IPS DF 6.9 (cell line): ENCODE measurements around the gene RNF208.

Experiments
- DNase-seq: peaks from one replicate; pipeline ENCODE4 v3.0.0-alpha.2; 2013; ENCODE audit warnings: low read depth, low spot score
- H3K27ac ChIP-seq: one replicate; pipeline ENCODE4 v1.5.1; 2013; ENCODE audit warnings: low read length, control low read depth
- H3K27me3 ChIP-seq: 2 replicates; pipeline ENCODE4 v1.6.1; 2013; ENCODE audit warnings: mild to moderate bottlenecking, low read length; ENCODE audit not compliant: control insufficient read depth, insufficient read depth
- H3K36me3 ChIP-seq: 2 replicates; pipeline ENCODE4 v1.6.1; 2013; ENCODE audit warnings: low read length; ENCODE audit not compliant: control insufficient read depth, insufficient read depth
- H3K4me1 ChIP-seq: 2 replicates; pipeline ENCODE4 v1.6.1; 2013; ENCODE audit warnings: low read length; ENCODE audit not compliant: control insufficient read depth, insufficient read depth
- H3K4me3 ChIP-seq: 2 replicates; pipeline ENCODE4 v1.5.1; 2013; ENCODE audit warnings: mild to moderate bottlenecking, low read length
- H3K9me3 ChIP-seq: 2 replicates; pipeline ENCODE4 v1.6.1; 2013; ENCODE audit warnings: low read length, inconsistent platforms; ENCODE audit not compliant: control insufficient read depth, insufficient read depth
- WGBS: extraction: QIAGEN DNeasy Blood & Tissue Kit; methylation state at CpG from one replicate; pipeline ENCODE4 v1.1.7; 2013; ENCODE audit warnings: mixed read lengths, missing lambda C conversion rate; ENCODE audit not compliant: insufficient read length, insufficient coverage; 5-methylcytosine and 5-hydroxymethylcytosine counted together

The RNF208 gene

GRCh38 chr9:137195525-137196220 lies 26.4 kb downstream of the RNF208 start:
- H3K27me3 ChIP-seq = no peaks in the 10 kb centered on the region
- H3K36me3 ChIP-seq = peaks cover 5% of the 10 kb centered on the region; the same call in 1 of the 2 replicates
- H3K27ac ChIP-seq = no peak overlapping the region
- no CpG with 5 or more reads among the region's 21 CpGs for WGBS
- no peak overlapping the region for H3K4me3 ChIP-seq
- DNase-seq = no peak
- no peaks in the 10 kb centered on the region for H3K9me3 ChIP-seq
- peaks cover 8% of the 10 kb centered on the region for H3K4me1 ChIP-seq

DNA sequence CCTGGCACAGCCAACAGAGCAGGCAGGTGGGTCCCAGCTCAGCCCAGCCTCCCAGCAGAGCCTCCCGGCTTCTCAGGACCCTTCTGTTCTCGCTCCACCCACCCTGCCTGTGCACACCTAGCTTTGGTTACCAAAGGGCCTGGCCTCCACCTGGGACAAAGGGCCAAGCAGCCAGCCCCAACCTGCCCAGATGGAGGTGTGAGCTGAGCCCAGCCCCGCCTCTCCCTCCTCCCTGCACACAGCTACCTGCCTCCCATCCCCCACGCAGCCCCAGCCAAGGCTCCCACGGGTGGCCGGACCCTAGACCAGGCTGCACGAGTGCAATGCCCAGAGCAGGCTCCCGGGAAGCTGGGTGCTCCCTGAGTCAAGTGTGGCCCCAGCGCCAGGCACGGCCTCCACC lies 27.1 kb downstream of the RNF208 start:
- Histone ChIP-seq H3K27me3 (no peaks in the 10 kb centered on the region), H3K4me3 (no peak overlapping the region), H3K36me3 (peaks cover 5% of the 10 kb centered on the region; the same call in 1 of the 2 replicates), H3K9me3 (no peaks in the 10 kb centered on the region), H3K4me1 (peaks cover 8% of the 10 kb centered on the region), H3K27ac (no peak overlapping the region)
- no peak for DNase-seq
- WGBS = no CpG with 5 or more reads among the region's 10 CpGs

DNA sequence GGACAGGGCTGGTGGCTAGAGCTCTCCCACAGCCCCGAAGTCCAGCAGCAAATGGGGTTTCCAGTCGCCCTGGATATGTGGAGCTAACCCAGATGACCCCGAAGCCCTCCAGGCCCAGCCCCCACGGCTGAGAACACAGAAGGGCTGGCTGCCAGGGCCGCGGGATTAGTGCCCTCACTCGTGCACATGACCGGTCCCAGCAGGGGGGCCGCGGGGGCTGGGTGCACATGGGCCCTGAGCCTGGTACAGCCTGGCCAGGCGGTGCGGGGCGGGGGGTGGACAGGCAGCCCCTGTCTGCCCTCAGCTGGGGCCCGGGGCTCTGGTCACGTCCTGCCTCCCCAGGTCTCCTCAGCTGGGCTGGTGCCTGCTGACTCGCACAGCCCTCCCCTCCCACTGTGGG lies 27.7 kb downstream of the RNF208 start:
- Histone ChIP-seq H3K27ac (no peak overlapping the region), H3K4me1 (peaks cover 13% of the 10 kb centered on the region), H3K9me3 (no peaks in the 10 kb centered on the region), H3K27me3 (no peaks in the 10 kb centered on the region), H3K36me3 (peaks cover 5% of the 10 kb centered on the region; the same call in 1 of the 2 replicates), H3K4me3 (no peak overlapping the region)
- no peak for DNase-seq
- no CpG with 5 or more reads among the region's 16 CpGs for whole genome bisulfite sequencing

GRCh38 chr9:137193771-137194170 lies 28.3 kb downstream of the RNF208 start:
- Histone ChIP-seq H3K36me3 (peaks cover 5% of the 10 kb centered on the region; the same call in 1 of the 2 replicates), H3K27ac (no peak overlapping the region), H3K9me3 (no peaks in the 10 kb centered on the region), H3K27me3 (no peaks in the 10 kb centered on the region), H3K4me1 (peaks cover 10% of the 10 kb centered on the region), H3K4me3 (no peak overlapping the region)
- DNase-seq = no peak
- WGBS = no CpG with 5 or more reads among the region's 14 CpGs

DNA sequence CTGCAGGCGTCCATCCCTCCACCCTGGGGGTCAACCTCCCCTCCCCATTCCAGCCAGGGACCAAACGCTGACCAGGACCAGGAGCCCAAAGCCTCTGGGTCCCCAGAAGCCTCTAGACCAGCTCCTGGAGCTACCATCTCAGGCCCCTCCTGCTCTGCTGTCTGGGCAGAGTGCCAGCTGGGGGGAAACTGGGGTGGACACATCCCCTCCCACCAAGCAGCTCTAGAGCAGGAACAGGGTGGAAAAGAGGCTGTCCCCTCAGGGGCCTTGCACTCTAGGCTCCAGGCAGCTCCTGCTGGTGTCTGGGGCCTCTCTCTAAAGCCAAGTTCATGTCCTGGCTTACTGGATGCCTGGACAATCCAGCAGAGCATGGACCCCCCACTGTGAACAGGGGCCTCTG lies 29.2 kb downstream of the RNF208 start:
- Histone ChIP-seq H3K27me3 (no peaks in the 10 kb centered on the region), H3K4me3 (no peak overlapping the region), H3K4me1 (peaks cover 7% of the 10 kb centered on the region), H3K36me3 (peaks cover 5% of the 10 kb centered on the region; the same call in 1 of the 2 replicates), H3K9me3 (no peaks in the 10 kb centered on the region), H3K27ac (no peak overlapping the region)
- no peak for DNase-seq
- no CpG with 5 or more reads among the region's 2 CpGs for WGBS

GRCh38 chr9:137192448-137192780 lies 29.6 kb downstream of the RNF208 start:
- Histone ChIP-seq H3K27me3 (no peaks in the 10 kb centered on the region), H3K4me3 (no peak overlapping the region), H3K27ac (no peak overlapping the region), H3K9me3 (no peaks in the 10 kb centered on the region), H3K36me3 (peaks cover 5% of the 10 kb centered on the region; the same call in 1 of the 2 replicates), H3K4me1 (peaks cover 7% of the 10 kb centered on the region)
- no CpG with 5 or more reads among the region's 10 CpGs for WGBS
- DNase-seq = no peak

DNA sequence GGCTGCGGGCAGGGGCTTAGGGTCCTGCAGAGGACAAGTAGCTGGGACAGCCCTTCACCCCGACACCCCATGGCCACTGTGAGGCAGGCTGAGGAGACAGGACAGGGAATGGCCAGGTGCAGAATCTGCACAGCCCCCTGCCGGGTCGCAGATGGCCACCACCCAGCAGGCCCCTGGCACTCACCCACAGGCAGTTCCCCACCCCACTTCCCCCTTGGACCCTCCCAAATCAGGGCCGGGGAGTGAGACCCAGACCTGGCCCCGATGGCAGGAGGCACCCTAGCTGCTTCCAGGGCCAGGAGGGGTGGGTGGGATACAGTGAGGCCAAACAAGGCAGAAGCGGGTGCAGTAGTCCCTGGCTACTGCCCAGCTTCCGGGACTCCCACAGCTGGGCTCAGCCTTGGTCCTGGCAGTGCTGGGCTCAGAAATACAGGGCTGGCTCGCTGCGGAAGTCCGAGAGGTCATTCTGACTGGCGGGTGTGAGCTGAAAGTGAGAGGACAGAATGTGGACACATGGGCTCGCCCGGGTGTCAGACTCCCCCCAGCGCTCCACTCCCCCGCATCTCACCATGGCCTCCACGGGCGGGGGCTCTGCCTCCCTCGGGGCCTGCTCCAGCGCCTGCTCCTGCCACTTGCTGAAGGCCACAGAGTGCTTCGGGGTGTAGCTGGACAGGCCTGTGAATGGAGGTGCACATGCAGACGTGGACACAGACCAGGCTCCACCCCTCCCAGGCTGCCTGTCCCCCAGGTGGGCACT lies 30.2 kb downstream of the RNF208 start:
- peaks cover 7% of the 10 kb centered on the region for H3K4me1 ChIP-seq
- no CpG with 5 or more reads among the region's 22 CpGs for WGBS
- DNase-seq = no peak
- H3K4me3 ChIP-seq = no peak overlapping the region
- peaks cover 5% of the 10 kb centered on the region; the same call in 1 of the 2 replicates for H3K36me3 ChIP-seq
- no peaks in the 10 kb centered on the region for H3K27me3 ChIP-seq
- no peak overlapping the region for H3K27ac ChIP-seq
- H3K9me3 ChIP-seq = no peaks in the 10 kb centered on the region

GRCh38 chr9:137191245-137191644 lies 30.8 kb downstream of the RNF208 start:
- WGBS = no CpG with 5 or more reads among the region's 3 CpGs
- Histone ChIP-seq H3K4me1 (peaks cover 7% of the 10 kb centered on the region), H3K36me3 (0 out of 2 replicates have a peak, but pooled peaks cover 3% of the 10 kb centered on the region), H3K4me3 (no peak overlapping the region), H3K27me3 (no peaks in the 10 kb centered on the region), H3K9me3 (no peaks in the 10 kb centered on the region), H3K27ac (no peak overlapping the region)
- DNase-seq = no peak

GRCh38 chr9:137190315-137190856 lies 31.7 kb downstream of the RNF208 start:
- H3K36me3 ChIP-seq = 0 out of 2 replicates have a peak, but pooled peaks cover 3% of the 10 kb centered on the region
- H3K27ac ChIP-seq = no peak overlapping the region
- peaks cover 7% of the 10 kb centered on the region for H3K4me1 ChIP-seq
- DNase-seq = no peak
- no peaks in the 10 kb centered on the region for H3K9me3 ChIP-seq
- no CpG with 5 or more reads among the region's 9 CpGs for WGBS
- no peak overlapping the region for H3K4me3 ChIP-seq
- no peaks in the 10 kb centered on the region for H3K27me3 ChIP-seq
